Measurements from ENCODE around the gene LRRC61. TPM values are rescaled to one million over a fixed set of nuclear protein-coding genes. Genes with fewer than 3 reads are reported as not detected.

The LRRC61 gene
- total RNA-seq, 2 experiments from 2014 or later = 24.7 to 25.3 TPM

DNA sequence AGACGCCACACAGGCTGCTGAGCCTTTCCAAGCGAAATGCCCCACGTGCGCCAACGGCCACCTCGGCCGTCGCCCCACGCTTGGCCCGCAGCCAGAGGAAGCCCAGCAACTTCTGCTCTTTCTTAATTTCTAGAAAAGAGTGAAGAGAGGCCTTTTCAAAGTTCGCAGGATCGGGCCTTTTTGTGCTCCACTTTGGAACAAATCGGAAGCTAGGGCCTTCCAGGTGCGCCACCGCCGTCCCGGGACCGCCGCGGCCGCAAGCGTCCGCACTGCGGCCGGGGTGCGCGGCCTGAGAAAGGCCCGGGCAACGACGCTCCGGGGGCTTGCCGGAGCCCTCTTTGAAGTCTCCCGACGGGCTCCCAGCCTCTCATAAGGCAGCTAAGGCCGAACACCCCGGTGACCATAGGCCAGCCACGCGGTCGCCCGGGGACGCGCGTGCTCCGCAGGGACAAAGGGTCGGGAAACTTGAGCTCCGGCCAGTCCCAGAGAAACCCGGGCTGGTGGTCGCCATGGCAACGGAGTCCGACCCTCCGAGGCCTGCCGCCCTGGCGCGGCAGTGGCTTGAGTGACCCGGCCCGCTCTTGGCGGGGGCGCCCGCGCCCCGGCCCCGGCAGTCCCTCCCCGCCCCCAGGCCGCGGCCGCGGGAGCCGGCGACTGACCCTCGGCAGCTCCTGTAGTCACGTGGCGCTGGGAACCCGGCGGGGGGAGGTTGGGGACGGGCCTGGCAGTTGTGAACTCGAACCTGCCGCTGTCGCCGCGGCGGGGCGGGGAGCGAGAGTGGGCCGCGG is 45.1 kb downstream of the LRRC61 start, which contains the start of gene REPIN1:
REPIN1 (plus strand) TSS at position 727 of the 788 bp plus-strand sequence. CDS start 890 bp downstream, outside the sequence.
- Mint-ChIP-seq H3K9me3 (ENCODE audit: low read depth) (no peaks in the 10 kb centered on the region), H3K27ac (peak within 1 kb of the TSS; percentile 95), H3K4me1 (peaks cover 37% of the 10 kb centered on the region), H3K4me3 (peak within 1 kb of the TSS; percentile 95), H3K36me3 (peaks cover 7% of the 10 kb centered on the region), H3K27me3 (no peaks in the 10 kb centered on the region)
- DNase-seq = peak; percentile 89
- CTCF ChIA-PET = interaction anchor here (7.9 kb wide), 1 partner anchor 13 kb away, joined by 56 read pairs; no protein-coding TSS in a partner anchor
- peak; percentile 78 for ATAC-seq

DNA sequence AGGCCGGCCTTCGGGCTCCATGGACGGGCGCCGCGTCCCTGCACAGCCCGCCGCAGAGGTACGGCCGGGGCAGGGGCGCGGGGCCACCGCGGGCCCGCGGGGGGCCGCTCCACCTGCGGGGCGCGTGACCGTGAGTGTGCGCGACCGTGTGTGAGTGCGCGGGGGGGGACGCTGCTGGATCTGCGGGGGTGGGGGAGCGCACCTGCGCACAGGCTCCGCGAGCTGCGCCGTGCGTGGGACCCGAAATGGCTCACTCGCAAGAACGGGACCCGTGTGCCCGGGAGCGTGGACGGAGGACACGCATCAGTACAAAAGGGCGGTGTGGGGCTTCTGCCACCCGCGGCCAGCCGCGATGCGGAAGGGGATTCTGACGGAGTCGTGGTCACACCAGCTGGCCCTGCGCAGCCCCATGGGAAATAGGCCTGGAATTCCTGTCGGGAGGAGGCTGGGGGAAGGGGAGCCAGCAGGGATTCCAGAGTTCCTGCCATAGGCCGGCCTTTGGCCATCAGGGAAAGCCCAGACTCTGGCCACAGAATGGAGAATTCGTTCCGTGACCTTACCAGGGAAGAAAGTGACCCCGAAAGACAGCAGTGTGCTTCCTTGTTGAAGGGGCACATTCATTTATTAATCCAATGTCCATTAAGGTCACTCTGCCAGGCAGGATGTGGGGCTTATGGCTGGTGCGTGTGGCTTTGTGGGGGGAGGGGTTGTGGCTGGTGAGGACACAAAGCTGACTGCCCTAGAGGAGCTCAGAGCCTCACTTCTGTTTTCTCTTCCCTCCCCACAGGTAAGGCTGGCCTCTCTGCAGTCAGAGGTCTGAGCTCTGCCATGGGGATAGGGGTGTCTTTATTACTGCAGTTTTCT is 46.0 kb downstream of the LRRC61 start:
- DNase-seq (peak; percentile 65), ATAC-seq (peak; percentile 13)
- Mint-ChIP-seq H3K27ac (peak overlapping the region; percentile 95), H3K4me1 (peaks cover 32% of the 10 kb centered on the region), H3K4me3 (peak overlapping the region; percentile 95), H3K36me3 (peaks cover 8% of the 10 kb centered on the region), H3K9me3 (ENCODE audit: low read depth) (no peaks in the 10 kb centered on the region), H3K27me3 (no peaks in the 10 kb centered on the region)
- CTCF ChIA-PET = interaction anchor here (1.7 to 7.9 kb wide), 2 partner anchors 14 to 38 kb away, joined by 4 to 56 read pairs; no protein-coding TSS in a partner anchor

DNA sequence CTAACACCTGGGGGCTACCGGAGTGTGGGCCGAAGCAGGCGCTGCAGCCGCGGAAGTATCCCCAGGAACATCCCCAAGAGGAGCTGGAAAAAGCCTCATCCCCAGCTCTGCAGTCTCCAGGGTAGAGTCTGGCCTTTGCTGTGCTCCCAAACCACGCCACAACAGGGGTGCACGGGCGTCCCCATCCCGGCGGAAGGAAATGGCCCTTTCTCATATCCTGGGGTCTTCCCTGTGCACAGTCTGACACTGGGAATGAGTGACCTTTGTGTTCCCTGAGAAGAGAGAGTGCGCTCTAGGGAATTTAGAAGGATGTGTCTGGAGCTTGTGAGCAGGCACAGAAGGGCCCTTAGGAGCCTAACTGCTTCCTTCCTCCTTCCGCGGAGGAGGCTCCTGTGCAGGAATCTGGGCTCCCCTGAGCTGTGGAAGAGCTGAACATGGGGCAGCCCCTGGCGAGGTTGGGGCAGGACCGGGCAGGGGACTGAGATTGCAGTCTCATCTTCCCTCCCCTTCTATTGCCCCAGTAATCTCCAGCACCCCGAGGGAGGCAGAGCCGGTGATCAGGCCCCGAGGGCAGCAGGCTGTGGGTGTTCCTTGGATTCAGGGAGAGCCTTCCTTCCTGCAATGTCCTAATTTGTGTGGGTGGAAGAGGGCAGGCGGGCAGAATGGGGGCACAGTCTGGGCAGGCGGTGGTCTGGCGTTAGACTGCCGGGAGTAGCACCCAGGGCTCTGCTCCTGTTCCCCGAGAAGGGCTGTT is 46.8 kb downstream of the LRRC61 start:
- Mint-ChIP-seq H3K4me1 (peaks cover 29% of the 10 kb centered on the region), H3K9me3 (ENCODE audit: low read depth) (no peaks in the 10 kb centered on the region), H3K36me3 (peaks cover 8% of the 10 kb centered on the region), H3K27me3 (no peaks in the 10 kb centered on the region), H3K4me3 (peak overlapping the region; percentile 95), H3K27ac (peak overlapping the region; percentile 95)
- DNase-seq = no peak
- CTCF ChIA-PET = interaction anchor here (1.7 to 7.9 kb wide), 2 partner anchors 14 to 37 kb away, joined by 4 to 56 read pairs; no protein-coding TSS in a partner anchor
- ATAC-seq = no peak

DNA sequence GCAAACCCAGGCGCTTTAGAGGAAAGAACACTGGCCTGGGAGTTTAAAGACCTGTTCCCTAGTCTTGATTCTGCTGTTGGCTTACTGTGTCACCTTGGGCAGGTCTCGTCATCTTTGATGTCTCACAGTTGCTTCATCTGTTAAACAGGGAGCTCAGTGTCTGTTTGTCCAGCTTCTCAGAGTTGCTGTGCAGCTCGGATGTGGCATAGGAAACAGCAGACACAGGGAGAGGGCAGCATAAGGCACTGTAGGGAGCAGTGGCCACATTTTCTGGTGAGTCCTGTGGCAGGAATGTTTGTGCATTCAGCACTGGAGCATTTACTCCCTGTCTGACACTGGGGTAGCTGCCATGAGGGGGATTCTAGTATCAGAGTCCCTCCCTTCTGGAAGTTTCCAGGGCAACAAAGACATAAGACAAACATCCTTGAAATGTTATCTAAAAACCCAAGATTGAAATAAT is 47.5 kb downstream of the LRRC61 start:
- Mint-ChIP-seq H3K4me1 (peaks cover 31% of the 10 kb centered on the region), H3K27ac (peak overlapping the region; percentile 59), H3K27me3 (no peaks in the 10 kb centered on the region), H3K4me3 (no peak overlapping the region), H3K36me3 (peaks cover 8% of the 10 kb centered on the region), H3K9me3 (ENCODE audit: low read depth) (no peaks in the 10 kb centered on the region)
- no peak for ATAC-seq
- DNase-seq = no peak
- CTCF ChIA-PET = interaction anchor here (1.7 to 7.9 kb wide), 2 partner anchors 15 to 36 kb away, joined by 4 to 56 read pairs; no protein-coding TSS in a partner anchor

DNA sequence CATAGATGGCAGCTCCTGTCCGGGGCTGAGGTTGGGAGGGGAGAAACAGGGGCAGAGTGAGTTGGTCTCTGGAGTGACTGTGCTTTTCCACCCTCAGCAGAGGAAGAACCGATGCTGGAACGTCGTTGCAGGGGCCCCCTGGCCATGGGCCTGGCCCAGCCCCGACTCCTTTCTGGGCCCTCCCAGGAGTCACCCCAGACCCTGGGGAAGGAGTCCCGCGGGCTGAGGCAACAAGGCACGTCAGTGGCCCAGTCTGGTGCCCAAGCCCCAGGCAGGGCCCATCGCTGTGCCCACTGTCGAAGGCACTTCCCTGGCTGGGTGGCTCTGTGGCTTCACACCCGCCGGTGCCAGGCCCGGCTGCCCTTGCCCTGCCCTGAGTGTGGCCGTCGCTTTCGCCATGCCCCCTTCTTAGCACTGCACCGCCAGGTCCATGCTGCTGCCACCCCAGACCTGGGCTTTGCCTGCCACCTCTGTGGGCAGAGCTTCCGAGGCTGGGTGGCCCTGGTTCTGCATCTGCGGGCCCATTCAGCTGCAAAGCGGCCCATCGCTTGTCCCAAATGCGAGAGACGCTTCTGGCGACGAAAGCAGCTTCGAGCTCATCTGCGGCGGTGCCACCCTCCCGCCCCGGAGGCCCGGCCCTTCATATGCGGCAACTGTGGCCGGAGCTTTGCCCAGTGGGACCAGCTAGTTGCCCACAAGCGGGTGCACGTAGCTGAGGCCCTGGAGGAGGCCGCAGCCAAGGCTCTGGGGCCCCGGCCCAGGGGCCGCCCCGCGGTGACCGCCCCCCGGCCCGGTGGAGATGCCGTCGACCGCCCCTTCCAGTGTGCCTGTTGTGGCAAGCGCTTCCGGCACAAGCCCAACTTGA is 48.2 kb downstream of the LRRC61 start:
- Mint-ChIP-seq H3K27ac (no peak overlapping the region), H3K4me1 (peaks cover 38% of the 10 kb centered on the region)
- DNase-seq = no peak

DNA sequence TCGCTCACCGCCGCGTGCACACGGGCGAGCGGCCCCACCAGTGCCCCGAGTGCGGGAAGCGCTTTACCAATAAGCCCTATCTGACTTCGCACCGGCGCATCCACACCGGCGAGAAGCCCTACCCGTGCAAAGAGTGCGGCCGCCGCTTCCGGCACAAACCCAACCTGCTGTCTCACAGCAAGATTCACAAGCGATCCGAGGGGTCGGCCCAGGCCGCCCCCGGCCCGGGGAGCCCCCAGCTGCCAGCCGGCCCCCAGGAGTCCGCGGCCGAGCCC is 48.8 kb downstream of the LRRC61 start:
- H3K4me1 Mint-ChIP-seq = peaks cover 41% of the 10 kb centered on the region
- CTCF ChIA-PET = interaction anchor here (7.9 kb wide), 1 partner anchor 16 kb away, joined by 56 read pairs; no protein-coding TSS in a partner anchor
- H3K4me3 Mint-ChIP-seq = no peak overlapping the region
- no peak overlapping the region for H3K27ac Mint-ChIP-seq
- ATAC-seq = no peak
- DNase-seq = no peak
- no peaks in the 10 kb centered on the region for H3K9me3 Mint-ChIP-seq (ENCODE audit: low read depth)
- H3K27me3 Mint-ChIP-seq = no peaks in the 10 kb centered on the region
- peaks cover 8% of the 10 kb centered on the region for H3K36me3 Mint-ChIP-seq

More for the DNA sequence above, 48.2 kb downstream of the LRRC61 start:
- no peaks in the 10 kb centered on the region for H3K9me3 Mint-ChIP-seq (ENCODE audit: low read depth)
- CTCF ChIA-PET = interaction anchor here (1.7 to 7.9 kb wide), 2 partner anchors 16 to 35 kb away, joined by 4 to 56 read pairs; no protein-coding TSS in a partner anchor
- no peaks in the 10 kb centered on the region for H3K27me3 Mint-ChIP-seq
- peaks cover 8% of the 10 kb centered on the region for H3K36me3 Mint-ChIP-seq
- no peak overlapping the region for H3K4me3 Mint-ChIP-seq
- ATAC-seq = no peak

DNA sequence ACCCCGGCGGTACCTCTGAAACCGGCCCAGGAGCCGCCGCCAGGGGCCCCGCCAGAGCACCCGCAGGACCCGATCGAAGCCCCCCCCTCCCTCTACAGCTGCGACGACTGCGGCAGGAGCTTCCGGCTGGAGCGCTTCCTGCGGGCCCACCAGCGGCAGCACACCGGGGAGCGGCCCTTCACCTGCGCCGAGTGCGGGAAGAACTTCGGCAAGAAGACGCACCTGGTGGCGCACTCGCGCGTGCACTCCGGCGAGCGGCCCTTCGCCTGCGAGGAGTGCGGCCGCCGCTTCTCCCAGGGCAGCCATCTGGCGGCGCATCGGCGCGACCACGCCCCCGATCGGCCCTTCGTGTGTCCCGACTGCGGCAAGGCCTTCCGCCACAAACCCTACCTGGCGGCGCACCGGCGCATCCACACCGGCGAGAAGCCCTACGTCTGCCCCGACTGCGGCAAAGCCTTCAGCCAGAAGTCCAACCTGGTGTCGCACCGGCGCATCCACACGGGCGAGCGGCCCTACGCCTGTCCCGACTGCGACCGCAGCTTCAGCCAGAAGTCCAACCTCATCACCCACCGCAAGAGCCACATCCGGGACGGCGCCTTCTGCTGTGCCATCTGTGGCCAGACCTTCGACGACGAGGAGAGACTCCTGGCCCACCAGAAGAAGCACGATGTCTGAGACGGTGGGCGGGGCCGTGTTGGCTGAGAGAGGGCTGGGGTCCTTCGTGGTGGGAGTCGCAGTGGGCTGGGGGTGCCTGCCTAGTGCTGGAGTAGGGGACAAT is 49.3 kb downstream of the LRRC61 start:
- H3K4me1 Mint-ChIP-seq = peaks cover 39% of the 10 kb centered on the region
- CTCF ChIA-PET = interaction anchor here (7.9 kb wide), 1 partner anchor 17 kb away, joined by 56 read pairs; no protein-coding TSS in a partner anchor
- peak overlapping the region; percentile 19 for H3K27ac Mint-ChIP-seq
- DNase-seq = no peak
- H3K9me3 Mint-ChIP-seq (ENCODE audit: low read depth) = no peaks in the 10 kb centered on the region
- peaks cover 8% of the 10 kb centered on the region for H3K36me3 Mint-ChIP-seq
- H3K27me3 Mint-ChIP-seq = no peaks in the 10 kb centered on the region
- no peak for ATAC-seq
- H3K4me3 Mint-ChIP-seq = no peak overlapping the region

DNA sequence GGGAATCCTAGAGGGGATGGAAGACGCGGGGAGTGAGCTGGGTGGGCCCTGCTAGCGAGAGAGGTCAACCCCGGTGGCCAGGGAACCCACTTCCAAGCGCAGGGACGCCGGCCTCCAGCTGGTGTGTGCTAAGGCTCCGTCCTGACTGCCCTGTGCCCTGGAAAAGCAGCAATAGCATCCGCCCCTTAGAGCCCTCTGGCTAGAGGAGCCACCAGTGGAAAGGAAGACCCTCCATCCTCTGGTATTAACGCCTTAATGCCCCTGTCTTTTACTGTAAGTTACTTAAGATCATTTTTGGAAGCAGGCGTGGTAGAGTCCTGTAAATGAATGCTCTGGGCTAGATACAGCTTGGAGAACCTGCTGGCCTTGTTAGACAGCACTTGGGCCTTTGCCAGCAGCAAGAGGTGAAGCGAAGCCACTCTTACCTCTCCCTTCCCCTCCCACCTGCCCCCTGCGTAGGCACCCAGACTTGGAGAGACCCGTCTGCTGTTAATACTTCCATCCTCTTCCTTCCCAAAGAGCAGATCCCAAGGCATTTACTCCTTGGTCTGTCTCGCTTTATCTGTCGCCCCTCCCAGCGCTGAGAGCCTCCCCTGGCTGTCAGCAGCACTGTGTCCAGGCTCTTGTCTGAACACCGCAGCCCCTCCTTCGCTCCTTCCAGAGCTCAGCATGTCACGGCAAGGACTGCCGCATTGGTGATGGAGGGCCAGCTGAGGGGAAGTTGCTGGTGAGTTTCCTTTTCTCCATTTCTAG is 50.1 kb downstream of the LRRC61 start:
- no peaks in the 10 kb centered on the region for H3K27me3 Mint-ChIP-seq
- CTCF ChIA-PET = no interaction called here
- peak overlapping the region; percentile 19 for H3K27ac Mint-ChIP-seq
- peaks cover 41% of the 10 kb centered on the region for H3K4me1 Mint-ChIP-seq
- ATAC-seq (no peak), DNase-seq (no peak)
- H3K4me3 Mint-ChIP-seq = no peak overlapping the region
- no peaks in the 10 kb centered on the region for H3K9me3 Mint-ChIP-seq (ENCODE audit: low read depth)
- H3K36me3 Mint-ChIP-seq = peaks cover 8% of the 10 kb centered on the region

DNA sequence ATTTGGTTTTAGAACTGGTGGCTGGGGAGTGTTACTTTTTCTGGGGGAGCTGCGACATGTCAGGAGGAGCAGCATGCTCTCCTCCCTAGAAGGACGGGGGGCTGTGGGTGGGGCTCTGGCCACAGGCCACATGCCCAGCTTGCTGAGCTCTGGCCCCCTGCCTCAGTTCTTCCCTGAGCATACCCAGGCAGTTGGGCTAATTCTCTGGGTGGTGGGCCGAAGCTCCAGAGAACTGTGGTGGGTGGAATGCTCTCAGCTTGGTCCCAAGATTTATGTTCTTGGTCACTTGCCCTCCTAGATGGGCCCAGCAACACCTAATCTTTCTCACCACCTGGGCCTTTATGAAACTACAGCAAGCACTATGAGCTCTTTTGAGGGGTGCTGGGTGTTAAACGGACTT is 50.9 kb downstream of the LRRC61 start:
- ATAC-seq (no peak), DNase-seq (no peak)
- H3K27ac Mint-ChIP-seq = no peak overlapping the region
- CTCF ChIA-PET = interaction anchor here (1.6 kb wide), 1 partner anchor 18 kb away, joined by 5 read pairs; no protein-coding TSS in a partner anchor
- H3K4me3 Mint-ChIP-seq = no peak overlapping the region
- H3K36me3 Mint-ChIP-seq = peaks cover 8% of the 10 kb centered on the region
- no peaks in the 10 kb centered on the region for H3K27me3 Mint-ChIP-seq
- H3K4me1 Mint-ChIP-seq = peaks cover 41% of the 10 kb centered on the region
- no peaks in the 10 kb centered on the region for H3K9me3 Mint-ChIP-seq (ENCODE audit: low read depth)

DNA sequence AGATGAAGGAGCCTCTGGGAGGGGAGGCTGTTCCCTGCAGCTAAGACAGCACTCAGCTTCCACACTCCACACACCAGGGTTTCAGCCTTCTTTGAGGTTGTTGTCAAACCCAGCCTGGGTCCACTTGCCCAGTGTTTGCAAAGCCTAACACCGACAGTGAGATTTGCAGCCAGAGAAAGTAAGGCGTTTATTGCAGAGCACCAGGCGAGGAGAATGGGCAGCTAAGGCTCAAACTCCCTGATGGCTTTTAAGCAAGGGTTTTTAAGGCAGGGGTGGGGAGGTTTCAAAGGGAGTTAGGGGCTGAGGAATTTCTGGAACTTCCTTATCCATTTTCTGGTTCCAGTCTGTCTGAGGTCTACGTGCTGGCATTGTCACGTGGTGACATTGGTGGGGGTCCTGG is 51.3 kb downstream of the LRRC61 start:
- ATAC-seq (no peak), DNase-seq (no peak)
- Mint-ChIP-seq H3K36me3 (peaks cover 8% of the 10 kb centered on the region), H3K9me3 (ENCODE audit: low read depth) (no peaks in the 10 kb centered on the region), H3K4me3 (no peak overlapping the region), H3K4me1 (peaks cover 37% of the 10 kb centered on the region), H3K27ac (no peak overlapping the region), H3K27me3 (no peaks in the 10 kb centered on the region)
- CTCF ChIA-PET = interaction anchor here (1.6 kb wide), 1 partner anchor 18 kb away, joined by 5 read pairs; no protein-coding TSS in a partner anchor
